Stimulated activated CD8-positive, alpha-beta memory T cell treated with anti-CD3 and anti-CD28 coated beads, Interleukin-15, amount 100 ng/mL, for 24 hours (primary cell): ENCODE measurements around the gene C2orf66.

Source experiments
- DNase-seq: peaks from one replicate; pipeline ENCODE4 v3.0.0-alpha.2; 2020; ENCODE audit warnings: low read depth

C2orf66 gene

GRCh38 chr2:196759378-196759706, 49.8 kb downstream of the C2orf66 start:
- DNase-seq, result no peak

- no peak for DNase-seq
These were observed 50.4 kb downstream of the C2orf66 start for GRCh38 chr2:196758474-196759377.
